K562 (cell line): ENCODE results near the gene CA7. TPM values are rescaled to one million over a fixed set of nuclear protein-coding genes. Genes with fewer than 3 reads are reported as not detected.
A peak's percentile ranks its signal among the peaks of the same experiment; 100 is the strongest.

ENCODE experiments used
- CC2D1A ChIP-seq: fragments of 450-650 bp; IDR thresholded peaks from 2 replicates; pipeline ENCODE4 v1.6.1; 2017; ENCODE audit warnings: mild to moderate bottlenecking
- CREM ChIP-seq: IDR thresholded peaks from 2 replicates; pipeline ENCODE4 v1.6.1; 2014; ENCODE audit warnings: antibody characterized with exemption, low read depth
- CTCF ChIP-seq, 3 experiments: IDR thresholded peaks in 2 of 3; conservative IDR thresholded peaks in 1 of 3; 2 replicates each; pipeline ENCODE4 v1.5.1; 2011 to 2012; ENCODE audit warnings: low read length in 3 of 3, mild to moderate bottlenecking in 3 of 3, control low read depth in 2 of 3, improper control_type of control experiment in 1 of 3, inconsistent platforms in 1 of 3, low read depth in 1 of 3, mixed read lengths in 1 of 3, moderate library complexity in 1 of 3; ENCODE audit not compliant: insufficient read depth in 2 of 3
- HDGF ChIP-seq: fragments of 450-650 bp; IDR thresholded peaks from 2 replicates; pipeline ENCODE4 v1.6.1; 2016
- MAZ ChIP-seq, 2 experiments: fragments of 450-650 bp in 1 of 2; sonication (generic) in 1 of 2; formaldehyde crosslinking; IDR thresholded peaks in 1 of 2; conservative IDR thresholded peaks in 1 of 2; 2 replicates each; pipeline versions ENCODE4 v1.4.0 to v1.5.0; 2020; ENCODE audit warnings: mild to moderate bottlenecking in 1 of 2, missing genetic modification reagents in 1 of 2
- MTA3 ChIP-seq: fragments of 450-650 bp; formaldehyde crosslinking; IDR thresholded peaks from 2 replicates; pipeline ENCODE4 v1.6.1; 2017; ENCODE audit warnings: mild to moderate bottlenecking, borderline replicate concordance
- MYNN ChIP-seq, 2 experiments: sonication (generic); formaldehyde crosslinking in 1 of 2; IDR thresholded peaks; 2 replicates each; pipeline versions ENCODE4 v1.5.0 to v1.6.1; 2016 to 2020; ENCODE audit warnings: antibody characterized with exemption in 1 of 2, missing genetic modification reagents in 1 of 2
- NEUROD1 ChIP-seq: fragments of 150-350 bp; IDR thresholded peaks from 2 replicates; pipeline ENCODE4 v1.6.1; 2014; ENCODE audit warnings: borderline replicate concordance, low read length, low read depth; ENCODE audit not compliant: partially characterized antibody
- PBX2 ChIP-seq, 2 experiments: IDR thresholded peaks in 1 of 2; conservative IDR thresholded peaks in 1 of 2; 2 replicates each; pipeline ENCODE4 v1.6.1; 2016; ENCODE audit warnings: low read depth in 2 of 2, mild to moderate bottlenecking in 1 of 2, missing compliant biosample characterization in 1 of 2, missing genetic modification characterization in 1 of 2, moderate library complexity in 1 of 2
- RB1 ChIP-seq: fragments of 450-650 bp; IDR thresholded peaks from 2 replicates; pipeline ENCODE4 v1.6.1; 2017; ENCODE audit warnings: low read depth, mild to moderate bottlenecking
- TCF7 ChIP-seq: sonication (generic); IDR thresholded peaks from 2 replicates; pipeline ENCODE4 v1.6.1; 2016; ENCODE audit warnings: antibody characterized with exemption, borderline replicate concordance
- TFAP4 ChIP-seq: sonication (generic); formaldehyde crosslinking; IDR thresholded peaks from 2 replicates; pipeline ENCODE4 v1.8.0; 2022; ENCODE audit warnings: missing genetic modification reagents, mild to moderate bottlenecking, moderate library complexity, borderline replicate concordance
- UBTF ChIP-seq, 2 experiments: IDR thresholded peaks; 2 replicates each; pipeline ENCODE4 v1.6.1; 2012; ENCODE audit warnings: improper control_type of control experiment in 2 of 2, low read depth in 2 of 2, low read length in 2 of 2, borderline replicate concordance in 1 of 2
- ZFPM2 ChIP-seq: fragments of 250-450 bp; sonication (Bioruptor Pico); IDR thresholded peaks from 2 replicates; pipeline ENCODE4 v1.5.1; 2022; ENCODE audit warnings: mild to moderate bottlenecking
- ZFX ChIP-seq: sonication (generic); formaldehyde crosslinking; IDR thresholded peaks from 2 replicates; pipeline ENCODE4 v1.8.0; 2022; ENCODE audit warnings: mild to moderate bottlenecking, missing genetic modification reagents, moderate library complexity
- ZNF644 ChIP-seq: fragments of 200-800 bp; sonication (Bioruptor generic); IDR thresholded peaks from 2 replicates; pipeline ENCODE4 v1.6.1; 2016; ENCODE audit warnings: low read depth, missing genetic modification characterization, missing compliant biosample characterization
- polyA plus RNA-seq, 8 experiments: library from polyadenylated mRNA; depleted of rRNA in 4 of 8; stranded (reverse) in 5 of 8; unstranded in 3 of 8; fragments of >200 nt; fragmentation: Nextera tagmentation in 2 of 8; fragmentation: Illumina TruSeq in 1 of 8; extraction: Ambion mirVana in 2 of 8; extraction: Trizol in 1 of 8; gene quantifications; 2 replicates each; pipeline versions ENCODE4 v1.2.1 to v1.2.3, GENCODE V29; 2011 to 2014; ENCODE audit warnings: inconsistent platforms in 1 of 8, missing spikeins in 1 of 8
- total RNA-seq, 7 experiments: library from RNA; depleted of rRNA in 6 of 7; stranded (reverse); fragments of >200 nt in 6 of 7; fragmentation: Illumina TruSeq in 2 of 7; extraction: Trizol in 2 of 7; gene quantifications; 2 replicates each; pipeline versions ENCODE4 v1.2.1 to v1.2.3, GENCODE V29; 2011 to 2021; ENCODE audit warnings: low replicate concordance in 1 of 7

CA7 gene
- total and polyA plus RNA-seq, 9 of the 15 experiments (the other 6 are each of a cell fraction or from before 2014, with no cell fraction given): 0.03 to 0.07 (median 0.05) TPM; not detected in 5

GRCh38 chr16:66894948-66895688 is 50.9 kb downstream of the CA7 start (continued):
- TF ChIP-seq MTA3: peak; percentile 46; the same call in 1 of the 2 replicates
- peak; percentile 45 to 51; a peak in 1 of 4 replicates for TF ChIP-seq MAZ (CRISPR knock-in tag; conservative IDR thresholded peaks at IDR 0.05 in 1 of 2, IDR thresholded peaks at IDR 0.05 in 1 of 2)
- TF ChIP-seq RB1: peak; percentile 81; the same call in 1 of the 2 replicates
- TF ChIP-seq UBTF (IDR thresholded peaks at IDR 0.05; ENCODE audit: borderline replicate concordance in 1 of 2, low read depth in 2 of 2, low read length in 2 of 2): 0 out of 4 replicates have a peak, but pooled peaks of 1 of the 2 experiments have one; percentile 42
- no peak for TF ChIP-seq PBX2 (CRISPR knock-in tag; IDR thresholded peaks at IDR 0.05; ENCODE audit: low read depth)
- TF ChIP-seq PBX2 (tag; conservative IDR thresholded peaks at IDR 0.05; ENCODE audit: low read depth): no peak
- TF ChIP-seq CREM: peak; percentile 41; the same call in 1 of the 2 replicates
- no peak for TF ChIP-seq ZNF644 (tag)
- peak; percentile 48; the same call in 1 of the 2 replicates for TF ChIP-seq MYNN (IDR thresholded peaks at IDR 0.05)
- TF ChIP-seq MYNN (CRISPR knock-in tag; IDR thresholded peaks at IDR 0.05): no peak
- TF ChIP-seq TCF7: peak; percentile 52; the same call in 1 of the 2 replicates
- TF ChIP-seq ZFX: peak; percentile 59
- peak; percentile 95 to 99 (median 96) for TF ChIP-seq CTCF (IDR thresholded peaks at IDR 0.05 in 2 of 3, conservative IDR thresholded peaks at IDR 0.05 in 1 of 3; ENCODE audit: insufficient read depth in 2 of 3, low read depth in 1 of 3, low read length in 3 of 3)
- peak; percentile 83 for TF ChIP-seq TFAP4 (CRISPR knock-in tag)
- peak; percentile 90 for TF ChIP-seq CC2D1A
- peak; percentile 13 for TF ChIP-seq NEUROD1
- no peak for TF ChIP-seq ZFPM2 (CRISPR knock-in tag)
- no peak; the same call in 1 of the 2 replicates for TF ChIP-seq HDGF
